ENCODE data around the gene MBD2. TPM values are rescaled to one million over a fixed set of nuclear protein-coding genes. Genes with fewer than 3 reads are reported as not detected.

MBD2 gene
- total RNA-seq, 3 donors from 2014 or later (not counting 1 experiment from before 2014, with no cell fraction given), result 74.8 to 107 (median 92.3) TPM

GRCh38 chr18:54159906-54160305, 64.6 kb downstream of the MBD2 start:
- peak overlapping the region in 1 of 2 donors; percentile 6 for H3K27ac Mint-ChIP-seq
- ATAC-seq (no peak), DNase-seq (no peak)
- H3K36me3 Mint-ChIP-seq, result peaks cover 29% of the 10 kb centered on the region
- H3K4me3 Mint-ChIP-seq, result no peak overlapping the region
- H3K9me3 ChIP-seq (ENCODE audit: control insufficient read depth, insufficient read depth, low read length), result no peaks in the 10 kb centered on the region
- intact Hi-C loops (cut with micrococcal nuclease), result no loop called here
- no peaks in the 10 kb centered on the region for H3K27me3 Mint-ChIP-seq (ENCODE audit: low read depth in 2 of 2)
- TF ChIP-seq CTCF (IDR thresholded peaks at IDR 0.05), result no peak
- H3K27ac ChIP-seq (ENCODE audit: low read length), result no peak overlapping the region
- no peak overlapping the region for H3K4me3 ChIP-seq (ENCODE audit: low read length)
- no peaks in the 10 kb centered on the region for H3K9me3 Mint-ChIP-seq
- 80% methylated on average over 1 of the region's 1 CpG for WGBS (ENCODE audit: insufficient coverage)
- H3K27me3 ChIP-seq (ENCODE audit: control insufficient read depth, insufficient read depth, low read length), result no peaks in the 10 kb centered on the region
- H3K4me1 ChIP-seq (ENCODE audit: control insufficient read depth, insufficient read depth, low read length), result no peaks in the 10 kb centered on the region
- H3K36me3 ChIP-seq (ENCODE audit: control insufficient read depth, insufficient read depth, low read length), result peaks cover 70% of the 10 kb centered on the region
- H3K4me1 Mint-ChIP-seq, result peaks cover 8 to 9% of the 10 kb centered on the region in 2 donors

- no peak for ATAC-seq
- TF ChIP-seq CTCF (IDR thresholded peaks at IDR 0.05), result no peak
- 97% methylated on average over 7 of the region's 7 CpGs for WGBS (ENCODE audit: insufficient coverage)
Observed at GRCh38 chr18:54157646-54158385, 66.7 kb downstream of the MBD2 start.

GRCh38 chr18:54155412-54155811, 69.1 kb downstream of the MBD2 start:
- Mint-ChIP-seq H3K4me1 (peaks cover 4 to 9% of the 10 kb centered on the region in 2 donors), H3K4me3 (no peak overlapping the region), H3K36me3 (peaks cover 27% of the 10 kb centered on the region), H3K9me3 (no peaks in the 10 kb centered on the region), H3K27me3 (ENCODE audit: low read depth in 2 of 2) (no peaks in the 10 kb centered on the region), H3K27ac (no peak overlapping the region)
- DNase-seq, result no peak
- Histone ChIP-seq H3K4me3 (ENCODE audit: low read length) (no peak overlapping the region), H3K36me3 (ENCODE audit: control insufficient read depth, insufficient read depth, low read length) (peaks cover 54% of the 10 kb centered on the region), H3K27me3 (ENCODE audit: control insufficient read depth, insufficient read depth, low read length) (no peaks in the 10 kb centered on the region), H3K4me1 (ENCODE audit: control insufficient read depth, insufficient read depth, low read length) (no peaks in the 10 kb centered on the region), H3K9me3 (ENCODE audit: control insufficient read depth, insufficient read depth, low read length) (no peaks in the 10 kb centered on the region), H3K27ac (ENCODE audit: low read length) (no peak overlapping the region)
- no peak for TF ChIP-seq CTCF (IDR thresholded peaks at IDR 0.05)
- ATAC-seq, result no peak
- WGBS (ENCODE audit: insufficient coverage), result 94% methylated on average over 3 of the region's 3 CpGs
- intact Hi-C loops (cut with micrococcal nuclease), result no loop called here

More at GRCh38 chr18:54157646-54158385, 66.7 kb downstream of the MBD2 start:
- Histone ChIP-seq H3K27me3 (ENCODE audit: control insufficient read depth, insufficient read depth, low read length) (no peaks in the 10 kb centered on the region), H3K4me1 (ENCODE audit: control insufficient read depth, insufficient read depth, low read length) (no peaks in the 10 kb centered on the region), H3K9me3 (ENCODE audit: control insufficient read depth, insufficient read depth, low read length) (no peaks in the 10 kb centered on the region), H3K36me3 (ENCODE audit: control insufficient read depth, insufficient read depth, low read length) (peaks cover 63% of the 10 kb centered on the region), H3K27ac (ENCODE audit: low read length) (no peak overlapping the region), H3K4me3 (ENCODE audit: low read length) (no peak overlapping the region)
- DNase-seq, result no peak
- peaks cover 8 to 9% of the 10 kb centered on the region in 2 donors for H3K4me1 Mint-ChIP-seq
- no peak overlapping the region for H3K4me3 Mint-ChIP-seq
- no peak overlapping the region for H3K27ac Mint-ChIP-seq
- intact Hi-C loops (cut with micrococcal nuclease), result no loop called here
- H3K27me3 Mint-ChIP-seq (ENCODE audit: low read depth in 2 of 2), result no peaks in the 10 kb centered on the region
- H3K36me3 Mint-ChIP-seq, result peaks cover 29% of the 10 kb centered on the region
- H3K9me3 Mint-ChIP-seq, result no peaks in the 10 kb centered on the region

GRCh38 chr18:54154231-54154630, 70.2 kb downstream of the MBD2 start:
- Histone ChIP-seq H3K36me3 (ENCODE audit: control insufficient read depth, insufficient read depth, low read length) (peaks cover 45% of the 10 kb centered on the region), H3K27ac (ENCODE audit: low read length) (no peak overlapping the region), H3K4me1 (ENCODE audit: control insufficient read depth, insufficient read depth, low read length) (no peaks in the 10 kb centered on the region), H3K27me3 (ENCODE audit: control insufficient read depth, insufficient read depth, low read length) (no peaks in the 10 kb centered on the region), H3K9me3 (ENCODE audit: control insufficient read depth, insufficient read depth, low read length) (no peaks in the 10 kb centered on the region), H3K4me3 (ENCODE audit: low read length) (no peak overlapping the region)
- WGBS (ENCODE audit: insufficient coverage), result 100% methylated on average over 1 of the region's 4 CpGs
- TF ChIP-seq CTCF (IDR thresholded peaks at IDR 0.05), result no peak
- Mint-ChIP-seq H3K27ac (no peak overlapping the region), H3K36me3 (peaks cover 15% of the 10 kb centered on the region), H3K9me3 (no peaks in the 10 kb centered on the region), H3K4me1 (peaks cover 4 to 5% of the 10 kb centered on the region in 2 donors), H3K4me3 (no peak overlapping the region), H3K27me3 (ENCODE audit: low read depth in 2 of 2) (no peaks in the 10 kb centered on the region)
- intact Hi-C loops (cut with micrococcal nuclease), result no loop called here
- DNase-seq, result no peak
- no peak for ATAC-seq

Data from natural killer cell (primary cell).